ENCODE measurements around the gene EIPR1.
"Not testable (repeated sequence)": the region's sequence is repeated elsewhere in the genome, so short reads cannot be mapped to it uniquely, and the experiment has no call there.

Gene EIPR1

DNA sequence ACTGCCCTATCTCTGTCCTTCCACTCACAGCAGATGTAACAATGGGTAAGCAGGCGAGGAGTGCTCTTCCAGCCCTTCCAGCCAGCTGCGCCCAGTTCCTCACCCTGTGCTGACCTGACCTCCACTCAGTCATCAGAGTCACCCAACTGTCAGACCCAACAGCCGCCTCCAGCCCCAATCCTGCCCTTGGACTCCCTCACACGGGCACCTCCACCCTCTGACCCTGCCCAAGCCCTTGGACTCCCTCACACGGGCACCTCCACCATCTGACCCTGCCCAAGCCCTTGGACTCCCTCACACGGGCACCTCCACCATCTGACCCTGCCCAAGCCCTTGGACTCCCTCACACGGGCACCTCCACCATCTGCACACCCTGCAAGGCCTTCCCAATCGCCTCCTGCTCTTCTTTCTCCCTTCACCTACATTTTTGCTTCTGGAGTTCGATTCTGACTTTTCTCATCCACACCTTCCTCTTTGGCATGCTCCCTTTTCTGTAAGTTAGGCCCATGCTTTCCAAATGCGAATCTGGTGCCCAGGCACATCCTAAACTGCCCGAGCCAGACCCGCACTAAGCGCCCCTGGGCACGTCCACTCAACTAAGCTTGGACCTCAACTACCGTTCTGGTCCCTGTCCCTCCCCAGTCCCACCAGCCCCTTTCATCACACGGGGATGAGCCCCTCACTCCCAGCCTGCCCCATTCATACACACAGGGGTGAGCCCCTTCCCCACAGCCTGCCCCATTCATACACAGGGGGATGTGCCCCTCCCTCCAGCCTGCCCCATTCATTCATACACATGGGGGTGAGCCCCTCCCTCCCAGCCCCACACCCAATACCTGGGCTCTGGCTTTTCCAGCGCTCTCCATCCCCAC is 15.9 kb downstream of the EIPR1 start:
- 83% methylated on average over 17 of the region's 17 CpGs for WGBS, 2 experiments

DNA sequence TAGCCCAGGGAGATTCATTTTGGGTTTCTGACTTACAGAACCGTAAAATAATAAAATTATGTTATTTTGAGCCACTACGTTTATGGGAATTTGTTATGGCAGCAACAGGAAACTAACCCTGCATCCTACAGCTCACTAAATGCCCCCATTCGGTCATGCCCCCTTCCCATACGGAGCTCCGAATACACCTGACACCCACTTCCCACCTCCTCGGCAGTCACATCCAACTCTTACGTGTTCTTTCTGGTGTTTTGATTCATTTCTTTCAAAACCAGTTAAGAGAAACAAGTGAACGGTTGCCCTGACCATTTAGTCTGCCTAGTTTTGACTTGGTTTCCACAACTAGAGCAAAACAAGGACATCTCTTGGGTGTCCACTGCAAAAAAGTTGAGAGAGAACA is 19.7 kb downstream of the EIPR1 start:
- 92 to 95% methylated on average over 8 of the region's 8 CpGs for WGBS, 2 experiments
- H3K9me3 ChIP-seq (ENCODE audit: control insufficient read depth, low read length) = no peaks in the 10 kb centered on the region
- H3K36me3 ChIP-seq (ENCODE audit: control insufficient read depth, insufficient read depth, low read length) = no peaks in the 10 kb centered on the region
- H3K4me1 ChIP-seq (ENCODE audit: control insufficient read depth, insufficient read depth, low read length) = peaks cover 5% of the 10 kb centered on the region
- no peaks in the 10 kb centered on the region for H3K27me3 ChIP-seq (ENCODE audit: control insufficient read depth, insufficient read depth, low read length, poor library complexity, severe bottlenecking)
- no peak overlapping the region for H3K4me3 ChIP-seq (ENCODE audit: insufficient read depth, low read depth, low read length)
- no peak overlapping the region for H3K27ac ChIP-seq (ENCODE audit: insufficient read depth, low read depth, low read length, poor library complexity, severe bottlenecking)

More for the DNA sequence above, 15.9 kb downstream of the EIPR1 start:
- Histone ChIP-seq H3K9me3 (ENCODE audit: control insufficient read depth, low read length) (no peaks in the 10 kb centered on the region), H3K4me1 (ENCODE audit: control insufficient read depth, insufficient read depth, low read length) (peaks cover 7% of the 10 kb centered on the region), H3K27me3 (ENCODE audit: control insufficient read depth, insufficient read depth, low read length, poor library complexity, severe bottlenecking) (no peaks in the 10 kb centered on the region), H3K4me3 (ENCODE audit: insufficient read depth, low read depth, low read length) (no peak overlapping the region), H3K27ac (ENCODE audit: insufficient read depth, low read depth, low read length, poor library complexity, severe bottlenecking) (no peak overlapping the region), H3K36me3 (ENCODE audit: control insufficient read depth, insufficient read depth, low read length) (no peaks in the 10 kb centered on the region)

DNA sequence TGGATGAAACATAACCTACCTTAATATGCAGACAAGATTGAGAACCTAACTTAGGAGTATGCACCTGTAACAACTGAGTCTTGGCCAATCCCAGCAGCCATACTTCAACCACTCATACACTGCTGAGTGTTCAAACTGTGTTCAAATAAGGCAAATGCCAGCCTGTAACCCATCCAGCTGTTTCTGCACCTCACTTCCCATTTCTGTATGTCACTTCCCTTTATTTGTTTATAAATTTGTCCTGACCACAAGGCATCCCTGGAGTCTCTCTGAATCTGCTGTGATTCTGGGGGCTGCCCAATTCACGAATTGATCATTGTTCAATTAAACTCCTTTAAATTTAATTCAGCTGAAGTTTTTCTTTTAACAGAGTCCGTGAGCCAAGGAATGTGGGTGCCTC is 20.2 kb downstream of the EIPR1 start:
- not testable (repeated sequence) for H3K36me3 ChIP-seq (ENCODE audit: control insufficient read depth, insufficient read depth, low read length); H3K27ac ChIP-seq (ENCODE audit: insufficient read depth, low read depth, low read length, poor library complexity, severe bottlenecking); H3K9me3 ChIP-seq (ENCODE audit: control insufficient read depth, low read length); H3K4me1 ChIP-seq (ENCODE audit: control insufficient read depth, insufficient read depth, low read length); H3K27me3 ChIP-seq (ENCODE audit: control insufficient read depth, insufficient read depth, low read length, poor library complexity, severe bottlenecking); H3K4me3 ChIP-seq (ENCODE audit: insufficient read depth, low read depth, low read length)
- WGBS, 2 experiments = 92 to 98% methylated on average over 2 of the region's 2 CpGs

DNA sequence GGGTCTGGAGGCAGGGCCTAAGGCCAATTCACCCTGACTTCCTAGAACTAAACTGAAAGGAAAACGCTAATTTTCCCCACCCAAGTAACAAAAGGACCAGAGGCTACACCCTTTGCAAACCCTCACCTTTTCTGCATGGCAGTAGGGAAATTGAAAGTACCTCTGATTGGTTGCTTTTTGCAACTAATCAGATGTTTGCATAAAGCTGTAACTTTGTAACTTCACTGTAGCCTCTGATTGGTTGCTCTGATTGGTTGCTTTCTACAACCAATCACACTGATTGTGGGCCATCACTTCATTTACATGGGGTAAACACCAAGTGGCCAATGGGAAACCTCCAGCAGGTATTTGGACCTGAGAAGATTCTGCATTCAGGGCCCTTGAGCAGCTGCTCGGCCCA is 20.8 kb downstream of the EIPR1 start:
- Histone ChIP-seq H3K36me3 (ENCODE audit: control insufficient read depth, insufficient read depth, low read length) (no peaks in the 10 kb centered on the region), H3K9me3 (ENCODE audit: control insufficient read depth, low read length) (no peaks in the 10 kb centered on the region), H3K27ac (ENCODE audit: insufficient read depth, low read depth, low read length, poor library complexity, severe bottlenecking) (no peak overlapping the region), H3K4me3 (ENCODE audit: insufficient read depth, low read depth, low read length) (no peak overlapping the region), H3K4me1 (ENCODE audit: control insufficient read depth, insufficient read depth, low read length) (no peaks in the 10 kb centered on the region), H3K27me3 (ENCODE audit: control insufficient read depth, insufficient read depth, low read length, poor library complexity, severe bottlenecking) (no peaks in the 10 kb centered on the region)
- WGBS, 2 experiments = 92 to 95% methylated on average over 2 of the region's 2 CpGs

DNA sequence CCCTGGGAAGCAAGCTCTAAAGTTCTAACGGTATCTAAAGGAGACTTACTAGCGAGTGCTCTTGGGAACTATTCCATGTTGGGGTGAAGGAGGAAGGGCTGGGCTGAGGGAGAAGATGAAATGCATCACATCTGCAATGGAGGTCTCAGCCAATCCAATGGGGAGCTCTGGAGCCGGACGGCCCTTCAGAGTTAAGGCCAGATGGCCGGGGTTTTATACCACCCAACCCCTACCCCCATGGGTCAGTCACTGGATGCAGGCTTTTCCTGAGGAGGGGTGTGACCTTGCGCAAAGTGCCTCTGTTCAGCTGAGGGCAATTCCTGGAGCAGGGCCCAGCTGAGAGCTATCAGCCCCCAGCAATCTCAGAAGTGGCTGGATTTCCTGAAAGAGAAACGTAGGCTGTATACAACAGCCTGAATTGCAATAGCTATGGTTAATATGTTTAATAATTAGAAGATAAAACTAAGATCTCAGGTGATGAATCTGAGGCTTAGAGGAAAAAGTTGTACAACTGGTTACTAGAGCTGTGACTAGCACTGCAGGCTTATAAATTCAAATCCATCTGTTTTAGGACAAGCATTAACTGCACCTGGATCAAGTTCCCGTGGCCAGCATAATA is 21.6 kb downstream of the EIPR1 start:
- WGBS, 2 experiments = 96% methylated on average over 8 of the region's 8 CpGs

DNA sequence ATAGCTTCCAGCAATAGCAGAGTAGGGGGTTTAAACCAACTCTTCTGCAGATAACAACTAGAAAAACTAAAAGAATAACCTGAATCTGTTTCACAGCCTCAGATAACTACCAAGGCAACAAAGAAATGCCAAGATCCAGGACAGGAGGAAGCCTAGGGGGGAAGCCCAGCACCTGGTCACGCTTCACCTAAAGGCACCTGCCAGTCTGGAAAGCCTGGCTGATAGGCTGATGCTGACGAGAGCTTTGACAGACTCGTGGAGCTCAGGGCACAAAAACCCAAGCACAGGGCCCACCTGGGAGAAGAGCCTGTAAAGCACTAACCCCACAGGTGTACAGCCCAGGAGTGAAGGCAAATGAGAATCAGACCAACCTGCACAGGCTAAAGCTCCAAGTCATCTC is 22.6 kb downstream of the EIPR1 start:
- H3K4me1 ChIP-seq (ENCODE audit: control insufficient read depth, insufficient read depth, low read length) = no peaks in the 10 kb centered on the region
- H3K27ac ChIP-seq (ENCODE audit: insufficient read depth, low read depth, low read length, poor library complexity, severe bottlenecking) = no peak overlapping the region
- H3K4me3 ChIP-seq (ENCODE audit: insufficient read depth, low read depth, low read length) = no peak overlapping the region
- H3K9me3 ChIP-seq (ENCODE audit: control insufficient read depth, low read length) = no peaks in the 10 kb centered on the region
- 92 to 97% methylated on average over 3 of the region's 3 CpGs for WGBS, 2 experiments
- H3K27me3 ChIP-seq (ENCODE audit: control insufficient read depth, insufficient read depth, low read length, poor library complexity, severe bottlenecking) = no peaks in the 10 kb centered on the region
- no peaks in the 10 kb centered on the region for H3K36me3 ChIP-seq (ENCODE audit: control insufficient read depth, insufficient read depth, low read length)

More for the DNA sequence above, 21.6 kb downstream of the EIPR1 start:
- H3K4me3 ChIP-seq (ENCODE audit: insufficient read depth, low read depth, low read length) = no peak overlapping the region
- no peaks in the 10 kb centered on the region for H3K9me3 ChIP-seq (ENCODE audit: control insufficient read depth, low read length)
- no peaks in the 10 kb centered on the region for H3K4me1 ChIP-seq (ENCODE audit: control insufficient read depth, insufficient read depth, low read length)
- no peaks in the 10 kb centered on the region for H3K36me3 ChIP-seq (ENCODE audit: control insufficient read depth, insufficient read depth, low read length)
- H3K27me3 ChIP-seq (ENCODE audit: control insufficient read depth, insufficient read depth, low read length, poor library complexity, severe bottlenecking) = no peaks in the 10 kb centered on the region
- no peak overlapping the region for H3K27ac ChIP-seq (ENCODE audit: insufficient read depth, low read depth, low read length, poor library complexity, severe bottlenecking)

DNA sequence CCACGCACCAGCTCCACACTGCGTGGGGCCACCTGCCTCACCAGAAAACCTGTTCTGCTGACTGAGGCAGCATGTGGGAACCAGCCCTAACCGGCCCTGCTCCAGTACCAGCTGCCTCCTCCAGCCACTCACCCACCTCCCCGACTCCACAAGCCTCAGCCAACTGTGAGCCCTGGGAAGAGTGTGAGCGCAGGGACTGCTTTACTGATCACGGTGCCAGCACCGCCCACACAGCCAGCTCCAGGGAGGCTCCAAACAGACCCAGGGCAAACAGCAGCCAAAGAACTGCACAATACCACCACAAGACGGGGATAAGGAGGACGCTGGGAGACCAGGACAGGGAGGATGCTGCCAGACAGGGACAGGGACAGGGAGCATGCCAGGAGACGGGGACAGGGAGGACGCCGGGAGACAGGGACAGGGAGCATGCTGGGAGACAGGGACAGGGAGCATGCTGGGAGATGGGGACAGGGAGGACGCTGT is 28.4 kb downstream of the EIPR1 start:
- Histone ChIP-seq H3K4me3 (ENCODE audit: insufficient read depth, low read depth, low read length) (no peak overlapping the region), H3K4me1 (ENCODE audit: control insufficient read depth, insufficient read depth, low read length) (peaks cover 3% of the 10 kb centered on the region), H3K9me3 (ENCODE audit: control insufficient read depth, low read length) (no peaks in the 10 kb centered on the region), H3K36me3 (ENCODE audit: control insufficient read depth, insufficient read depth, low read length) (no peaks in the 10 kb centered on the region), H3K27me3 (ENCODE audit: control insufficient read depth, insufficient read depth, low read length, poor library complexity, severe bottlenecking) (no peaks in the 10 kb centered on the region), H3K27ac (ENCODE audit: insufficient read depth, low read depth, low read length, poor library complexity, severe bottlenecking) (no peak overlapping the region)
- 88 to 90% methylated on average over 13 of the region's 13 CpGs for WGBS, 2 experiments

DNA sequence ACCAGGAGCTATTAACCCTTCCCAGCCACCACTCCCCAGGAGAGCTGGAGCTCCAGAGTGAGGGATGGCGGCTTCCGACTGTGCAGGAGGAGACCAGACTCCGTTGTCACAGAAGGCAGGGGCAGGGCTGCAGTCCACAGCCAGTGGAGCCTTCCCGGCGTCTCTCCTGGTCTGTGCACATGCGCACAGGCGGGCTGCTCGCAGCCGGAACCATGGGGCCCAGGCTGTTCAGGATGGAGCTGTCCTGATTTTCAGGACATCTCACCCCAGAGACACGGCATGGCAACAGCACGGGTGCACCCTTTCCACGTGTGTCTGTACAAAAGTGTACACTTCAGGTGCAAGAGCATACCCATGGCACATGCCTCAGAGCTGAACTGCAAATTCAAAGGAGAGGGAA is 28.9 kb downstream of the EIPR1 start:
- WGBS, 2 experiments = 92 to 95% methylated on average over 12 of the region's 12 CpGs
- Histone ChIP-seq H3K4me3 (ENCODE audit: insufficient read depth, low read depth, low read length) (no peak overlapping the region), H3K27ac (ENCODE audit: insufficient read depth, low read depth, low read length, poor library complexity, severe bottlenecking) (no peak overlapping the region), H3K27me3 (ENCODE audit: control insufficient read depth, insufficient read depth, low read length, poor library complexity, severe bottlenecking) (no peaks in the 10 kb centered on the region), H3K36me3 (ENCODE audit: control insufficient read depth, insufficient read depth, low read length) (no peaks in the 10 kb centered on the region), H3K9me3 (ENCODE audit: control insufficient read depth, low read length) (no peaks in the 10 kb centered on the region), H3K4me1 (ENCODE audit: control insufficient read depth, insufficient read depth, low read length) (peaks cover 3% of the 10 kb centered on the region)

DNA sequence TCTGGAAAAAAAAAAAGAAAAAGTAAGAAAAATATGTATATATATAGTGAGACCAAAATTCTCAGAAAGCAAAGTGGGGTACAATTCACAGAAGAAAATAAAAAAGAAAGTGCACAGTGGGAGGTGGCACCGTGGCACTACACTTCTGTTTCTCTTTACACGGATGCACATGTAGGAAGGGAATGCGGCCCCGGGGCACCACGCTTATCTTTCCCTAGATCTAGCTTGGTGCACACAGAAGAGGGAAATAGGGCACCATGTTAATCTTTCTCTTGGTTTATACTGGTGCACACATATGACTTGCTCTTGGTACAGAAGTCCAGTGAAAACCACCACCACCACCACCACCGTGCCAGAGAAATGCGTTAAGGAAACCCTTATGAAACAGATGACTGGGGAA is 32.0 kb downstream of the EIPR1 start:
- Histone ChIP-seq H3K9me3 (ENCODE audit: control insufficient read depth, low read length) (no peaks in the 10 kb centered on the region), H3K4me3 (ENCODE audit: insufficient read depth, low read depth, low read length) (no peak overlapping the region), H3K27ac (ENCODE audit: insufficient read depth, low read depth, low read length, poor library complexity, severe bottlenecking) (no peak overlapping the region), H3K4me1 (ENCODE audit: control insufficient read depth, insufficient read depth, low read length) (peaks cover 3% of the 10 kb centered on the region), H3K27me3 (ENCODE audit: control insufficient read depth, insufficient read depth, low read length, poor library complexity, severe bottlenecking) (no peaks in the 10 kb centered on the region), H3K36me3 (ENCODE audit: control insufficient read depth, insufficient read depth, low read length) (no peaks in the 10 kb centered on the region)
- 98% methylated on average over 7 of the region's 7 CpGs for WGBS, 2 experiments

DNA sequence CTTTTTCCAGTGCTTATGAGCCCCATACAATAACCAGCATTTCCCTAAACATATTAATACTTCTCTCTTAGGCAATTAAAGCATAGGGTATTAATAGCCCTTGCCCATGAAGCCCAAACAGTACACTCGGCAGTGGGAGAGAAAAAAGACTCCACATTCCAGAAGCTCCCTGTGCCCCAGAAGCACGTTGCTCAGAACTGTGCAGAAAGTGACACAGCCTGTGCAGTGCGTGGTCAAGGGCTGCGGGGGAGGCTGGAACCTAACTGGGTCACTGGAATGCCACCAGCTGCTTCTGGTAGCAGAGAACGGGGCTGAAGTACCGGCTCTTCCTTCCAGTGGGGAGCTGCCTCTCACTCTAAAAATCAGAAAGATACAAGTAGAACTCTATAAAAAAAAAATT is 32.7 kb downstream of the EIPR1 start:
- Histone ChIP-seq H3K27ac (ENCODE audit: insufficient read depth, low read depth, low read length, poor library complexity, severe bottlenecking) (no peak overlapping the region), H3K9me3 (ENCODE audit: control insufficient read depth, low read length) (no peaks in the 10 kb centered on the region), H3K36me3 (ENCODE audit: control insufficient read depth, insufficient read depth, low read length) (no peaks in the 10 kb centered on the region), H3K4me3 (ENCODE audit: insufficient read depth, low read depth, low read length) (no peak overlapping the region), H3K4me1 (ENCODE audit: control insufficient read depth, insufficient read depth, low read length) (peaks cover 3% of the 10 kb centered on the region), H3K27me3 (ENCODE audit: control insufficient read depth, insufficient read depth, low read length, poor library complexity, severe bottlenecking) (no peaks in the 10 kb centered on the region)
- 97 to 98% methylated on average over 6 of the region's 6 CpGs for WGBS, 2 experiments

All from ectodermal cell (in vitro differentiated cells).